MM.1S (cell line): ENCODE measurements around the gene FBN2.

Experiments
- DNase-seq: peaks from one replicate; pipeline ENCODE4 v3.0.0-alpha.2; 2015
- H2AFZ ChIP-seq: fragments of 300-600 bp; sonication (generic); 2 replicates; pipeline ENCODE4 v1.6.0; 2016; ENCODE audit warnings: antibody characterized with exemption, low read length
- H3F3A ChIP-seq: fragments of 300-600 bp; sonication (generic); 2 replicates; pipeline ENCODE4 v1.6.1; 2016; ENCODE audit warnings: mild to moderate bottlenecking, antibody characterized with exemption, low read length, moderate library complexity, mixed read lengths; ENCODE audit not compliant: insufficient read depth
- H3K27ac ChIP-seq: fragments of 300-600 bp; sonication (generic); 2 replicates; pipeline ENCODE4 v1.5.1; 2016; ENCODE audit warnings: mild to moderate bottlenecking, low read length
- H3K27me3 ChIP-seq: fragments of 300-600 bp; sonication (generic); replicated peaks from 2 replicates; pipeline ENCODE4 v1.6.0; 2016; ENCODE audit warnings: low read length; ENCODE audit not compliant: insufficient read depth
- H3K36me3 ChIP-seq: fragments of 300-600 bp; sonication (generic); replicated peaks from 2 replicates; pipeline ENCODE4 v1.6.1; 2016; ENCODE audit warnings: mild to moderate bottlenecking, low read length, mixed read lengths; ENCODE audit not compliant: insufficient read depth
- H3K4me1 ChIP-seq: fragments of 300-600 bp; sonication (generic); 2 replicates; pipeline ENCODE4 v1.6.1; 2016; ENCODE audit warnings: low read length, mixed read lengths
- H3K4me2 ChIP-seq: fragments of 300-600 bp; sonication (generic); 2 replicates; pipeline ENCODE4 v1.6.0; 2016; ENCODE audit warnings: low read depth, low read length
- H3K4me3 ChIP-seq: fragments of 300-600 bp; sonication (generic); 2 replicates; pipeline ENCODE4 v1.5.1; 2016; ENCODE audit warnings: low read length, mixed read lengths
- H3K79me2 ChIP-seq: fragments of 300-600 bp; sonication (generic); 2 replicates; pipeline ENCODE4 v1.6.1; 2016; ENCODE audit warnings: mixed run types, low read length, mixed read lengths
- H3K9ac ChIP-seq: fragments of 300-600 bp; sonication (generic); 2 replicates; pipeline ENCODE4 v1.6.1; 2016; ENCODE audit warnings: low read length, mixed read lengths
- H3K9me2 ChIP-seq: fragments of 300-600 bp; sonication (generic); replicated peaks from 2 replicates; pipeline ENCODE4 v1.6.1; 2016; ENCODE audit warnings: mild to moderate bottlenecking, low read length, mixed read lengths; ENCODE audit not compliant: insufficient read depth
- H3K9me3 ChIP-seq: fragments of 300-600 bp; sonication (generic); replicated peaks from 2 replicates; pipeline ENCODE4 v1.6.1; 2016; ENCODE audit warnings: mild to moderate bottlenecking, low read length, mixed read lengths; ENCODE audit not compliant: insufficient read depth
- H4K20me1 ChIP-seq: fragments of 300-600 bp; sonication (generic); 2 replicates; pipeline ENCODE4 v1.6.1; 2016; ENCODE audit warnings: mild to moderate bottlenecking, low read length, moderate library complexity, mixed read lengths; ENCODE audit not compliant: insufficient read depth
- EZH2 ChIP-seq: fragments of 300-600 bp; sonication (generic); optimal IDR thresholded peaks from 2 replicates; pipeline ENCODE3; 2017; ENCODE audit warnings: low read depth, mild to moderate bottlenecking, antibody characterized with exemption, low read length, mixed read lengths
- EZH2phosphoT487 ChIP-seq: fragments of 300-600 bp; sonication (generic); IDR thresholded peaks from 2 replicates; pipeline ENCODE4 v1.6.1; 2018; ENCODE audit warnings: antibody characterized with exemption, low read length
- TF ChIP-seq, protein P1 (sequence below): fragments of 300-600 bp; sonication (generic); IDR thresholded peaks from 2 replicates; pipeline ENCODE4 v1.5.1; 2016; ENCODE audit warnings: antibody characterized with exemption, low read length, mixed read lengths

FBN2 gene

DNA sequence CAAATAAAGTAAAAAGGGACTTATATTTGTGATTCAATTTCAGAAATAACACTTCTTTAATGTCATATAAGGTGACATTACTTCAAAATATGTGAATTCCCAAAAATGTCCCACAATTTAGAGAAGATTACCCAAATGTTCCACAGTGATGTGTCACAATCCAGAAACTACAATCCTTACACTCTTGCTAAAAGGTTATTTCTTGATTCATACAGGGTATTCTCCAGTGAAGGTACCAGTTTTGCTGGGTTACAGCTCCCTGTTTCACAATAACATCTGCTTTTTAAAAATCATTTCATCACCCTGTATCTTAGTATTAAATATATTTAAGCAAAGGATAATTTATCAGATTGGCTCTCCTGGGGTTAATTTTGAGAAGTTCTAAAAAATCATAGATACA is 11.0 kb downstream of the FBN2 start:
- Histone ChIP-seq H3K36me3 (no peaks in the 10 kb centered on the region), H2AFZ (no peak overlapping the region), H3K4me1 (no peaks in the 10 kb centered on the region), H3K9ac (no peak overlapping the region), H3K9me2 (no peaks in the 10 kb centered on the region), H3K4me2 (no peak overlapping the region), H3K27ac (no peak overlapping the region), H3K27me3 (no peaks in the 10 kb centered on the region), H3K79me2 (no peaks in the 10 kb centered on the region), H3F3A (no peaks in the 10 kb centered on the region), H3K9me3 (no peaks in the 10 kb centered on the region), H4K20me1 (no peaks in the 10 kb centered on the region), H3K4me3 (no peak overlapping the region)
- TF ChIP-seq EZH2 (no peak), EZH2phosphoT487 (no peak)
- TF ChIP-seq, protein P1, sequence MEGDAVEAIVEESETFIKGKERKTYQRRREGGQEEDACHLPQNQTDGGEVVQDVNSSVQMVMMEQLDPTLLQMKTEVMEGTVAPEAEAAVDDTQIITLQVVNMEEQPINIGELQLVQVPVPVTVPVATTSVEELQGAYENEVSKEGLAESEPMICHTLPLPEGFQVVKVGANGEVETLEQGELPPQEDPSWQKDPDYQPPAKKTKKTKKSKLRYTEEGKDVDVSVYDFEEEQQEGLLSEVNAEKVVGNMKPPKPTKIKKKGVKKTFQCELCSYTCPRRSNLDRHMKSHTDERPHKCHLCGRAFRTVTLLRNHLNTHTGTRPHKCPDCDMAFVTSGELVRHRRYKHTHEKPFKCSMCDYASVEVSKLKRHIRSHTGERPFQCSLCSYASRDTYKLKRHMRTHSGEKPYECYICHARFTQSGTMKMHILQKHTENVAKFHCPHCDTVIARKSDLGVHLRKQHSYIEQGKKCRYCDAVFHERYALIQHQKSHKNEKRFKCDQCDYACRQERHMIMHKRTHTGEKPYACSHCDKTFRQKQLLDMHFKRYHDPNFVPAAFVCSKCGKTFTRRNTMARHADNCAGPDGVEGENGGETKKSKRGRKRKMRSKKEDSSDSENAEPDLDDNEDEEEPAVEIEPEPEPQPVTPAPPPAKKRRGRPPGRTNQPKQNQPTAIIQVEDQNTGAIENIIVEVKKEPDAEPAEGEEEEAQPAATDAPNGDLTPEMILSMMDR: no peak
- DNase-seq: no peak

DNA sequence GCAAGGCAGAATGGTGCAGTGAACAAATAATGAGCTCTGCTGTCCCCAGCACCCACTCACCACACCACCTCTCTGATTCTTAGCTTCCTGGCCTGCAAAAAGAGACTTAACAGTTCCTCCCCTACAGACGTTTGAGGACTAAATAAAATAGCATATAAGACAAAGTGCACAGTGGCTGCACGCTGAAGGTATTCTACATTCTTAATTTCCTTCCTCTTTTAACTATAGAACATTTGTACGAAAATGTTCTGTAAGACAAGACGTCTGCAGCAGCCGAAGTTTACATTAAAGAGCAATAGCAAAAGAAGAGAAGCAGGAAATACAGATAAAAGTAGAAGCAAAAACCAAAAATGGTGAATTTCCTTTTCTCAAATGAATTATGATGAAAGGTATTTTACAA is 15.7 kb downstream of the FBN2 start:
- Histone ChIP-seq H3K27ac (no peak overlapping the region), H4K20me1 (no peaks in the 10 kb centered on the region), H3K36me3 (no peaks in the 10 kb centered on the region), H3K27me3 (no peaks in the 10 kb centered on the region), H3K79me2 (no peaks in the 10 kb centered on the region), H3K4me1 (no peaks in the 10 kb centered on the region), H2AFZ (no peak overlapping the region), H3F3A (no peaks in the 10 kb centered on the region), H3K9ac (no peak overlapping the region), H3K9me3 (no peaks in the 10 kb centered on the region), H3K4me2 (no peak overlapping the region), H3K9me2 (no peaks in the 10 kb centered on the region), H3K4me3 (no peak overlapping the region)
- TF ChIP-seq EZH2 (no peak), EZH2phosphoT487 (no peak)
- no peak for DNase-seq

DNA sequence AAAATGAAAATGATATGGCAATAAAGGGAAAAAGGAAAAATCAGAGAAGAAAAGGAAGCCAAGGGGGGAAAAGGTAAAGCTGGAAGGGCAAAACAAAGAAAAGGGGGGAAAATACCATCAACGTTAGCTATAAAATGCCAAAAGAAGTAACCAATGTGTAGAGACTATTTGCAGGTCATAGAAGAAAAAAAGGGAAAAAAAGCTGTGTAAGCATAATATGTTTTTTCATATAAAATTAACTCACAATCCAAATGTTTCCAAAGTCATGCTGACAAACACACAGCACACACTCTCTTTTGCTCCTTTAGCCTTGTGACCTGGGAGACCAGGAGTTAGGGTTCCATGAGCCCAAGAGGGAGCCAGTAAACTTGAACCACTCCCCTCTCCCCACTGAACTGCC is 18.2 kb downstream of the FBN2 start:
- H2AFZ ChIP-seq: no peak overlapping the region
- no peaks in the 10 kb centered on the region for H3F3A ChIP-seq
- H3K4me1 ChIP-seq: no peaks in the 10 kb centered on the region
- H4K20me1 ChIP-seq: no peaks in the 10 kb centered on the region
- no peaks in the 10 kb centered on the region for H3K9me3 ChIP-seq
- no peak overlapping the region for H3K4me3 ChIP-seq
- H3K27me3 ChIP-seq: no peaks in the 10 kb centered on the region
- no peaks in the 10 kb centered on the region for H3K36me3 ChIP-seq
- H3K27ac ChIP-seq: no peak overlapping the region
- H3K4me2 ChIP-seq: no peak overlapping the region
- H3K9me2 ChIP-seq: no peaks in the 10 kb centered on the region
- H3K9ac ChIP-seq: no peak overlapping the region
- H3K79me2 ChIP-seq: no peaks in the 10 kb centered on the region
- TF ChIP-seq, protein P1: no peak
- TF ChIP-seq EZH2 (no peak), EZH2phosphoT487 (no peak)
- DNase-seq: no peak

DNA sequence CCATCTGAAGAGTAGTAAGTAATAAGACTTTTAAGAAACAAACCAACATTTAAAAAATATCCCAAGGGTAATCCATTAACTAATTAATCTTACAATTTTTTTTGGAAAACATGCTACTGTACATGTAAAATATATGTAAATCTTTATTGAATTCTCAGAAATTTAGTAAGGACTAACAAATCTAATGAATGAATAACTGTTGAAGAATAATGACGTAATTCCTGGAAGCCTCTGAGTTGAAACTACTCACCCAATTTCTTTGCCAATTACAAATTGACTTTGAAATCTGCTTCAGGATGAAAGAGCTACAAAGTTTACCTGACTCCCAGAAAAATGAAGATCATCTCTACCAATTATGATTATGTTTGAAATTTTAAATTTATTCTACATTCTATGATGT is 21.1 kb downstream of the FBN2 start:
- no peaks in the 10 kb centered on the region for H3K27me3 ChIP-seq
- no peaks in the 10 kb centered on the region for H3K9me3 ChIP-seq
- no peak overlapping the region for H3K9ac ChIP-seq
- H3K4me2 ChIP-seq: no peak overlapping the region
- H3K79me2 ChIP-seq: no peaks in the 10 kb centered on the region
- no peak overlapping the region for H2AFZ ChIP-seq
- no peaks in the 10 kb centered on the region for H3K9me2 ChIP-seq
- no peak for DNase-seq
- H3K27ac ChIP-seq: no peak overlapping the region
- H3K4me1 ChIP-seq: no peaks in the 10 kb centered on the region
- no peak overlapping the region for H3K4me3 ChIP-seq
- TF ChIP-seq EZH2phosphoT487 (no peak), EZH2 (no peak)
- TF ChIP-seq, protein P1: no peak
- no peaks in the 10 kb centered on the region for H3K36me3 ChIP-seq
- no peaks in the 10 kb centered on the region for H4K20me1 ChIP-seq
- H3F3A ChIP-seq: no peaks in the 10 kb centered on the region
